Measurements from ENCODE around the gene MYCBPAP. TPM values are rescaled to one million over a fixed set of nuclear protein-coding genes. Genes with fewer than 3 reads are reported as not detected.

The MYCBPAP gene
- polyA plus RNA-seq, 2 of the 4 experiments (the other 2 are of a cell fraction): 0.93 to 2.5 TPM

DNA sequence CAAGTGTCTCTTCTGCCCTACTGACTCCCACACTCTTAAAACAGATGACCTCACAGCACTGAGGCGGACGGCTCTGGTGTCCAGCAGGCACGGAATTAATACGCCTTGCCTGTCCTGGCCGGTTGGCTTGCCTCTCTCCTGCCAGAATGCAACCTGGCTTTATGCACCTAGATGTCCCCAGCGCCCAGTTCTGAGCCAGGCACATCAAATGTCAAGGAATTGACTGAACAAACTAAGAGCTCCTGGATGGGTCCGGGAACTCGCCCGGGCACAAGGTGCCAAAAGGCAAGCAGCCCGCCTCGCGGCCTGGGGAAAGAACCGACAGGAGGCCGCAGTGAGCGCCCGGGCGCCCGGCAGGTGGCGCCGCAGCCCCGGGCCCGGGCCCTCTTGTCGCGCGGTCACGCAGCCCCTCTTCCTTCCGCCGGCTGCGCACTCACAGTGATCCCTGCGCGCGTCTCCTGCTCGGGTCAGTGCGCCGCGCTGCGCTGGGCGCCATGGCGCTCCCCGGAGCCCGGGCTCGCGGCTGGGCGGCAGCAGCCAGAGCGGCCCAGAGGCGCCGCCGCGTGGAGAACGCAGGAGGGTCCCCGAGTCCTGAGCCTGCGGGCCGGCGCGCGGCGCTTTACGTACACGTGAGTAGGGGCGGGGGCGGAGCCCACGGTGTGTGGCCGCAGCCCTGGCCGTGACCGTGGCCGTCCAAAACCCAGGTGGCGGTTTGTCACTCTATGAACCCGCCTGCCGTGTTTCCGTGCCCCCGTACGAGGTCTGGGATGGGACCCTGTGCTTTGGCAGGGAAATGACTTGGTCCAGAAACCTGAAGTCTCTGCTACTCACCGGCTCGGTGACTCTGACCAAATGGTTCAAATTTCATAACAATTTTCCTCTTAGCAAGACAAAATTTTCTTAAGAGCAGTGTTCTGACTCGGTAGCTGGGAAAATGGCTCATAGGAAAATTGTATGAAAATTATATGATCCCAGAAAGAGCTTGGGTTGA, 29.6 kb upstream of the MYCBPAP start, which contains the start of gene RSAD1:
Gene RSAD1, plus strand, starts transcription at position 470 of the 991 bp plus-strand sequence. Its CDS starts 25 bp downstream, at position 495.
- peak within 1 kb of the TSS; percentile 76 for H3K4me2 ChIP-seq
- peak; percentile 78 to 89 for ATAC-seq
- no peak for FAIRE-seq
- ChIA-PET CTCF (interaction anchor here (0.6 to 10.0 kb wide), 65 partner anchors 9 to 475 kb away, joined by 3 to 238 read pairs (median 4); partner anchors contain the start of genes CHAD, COL1A1, EPN3 and LRRC59), POLR2A (interaction anchor here (0.6 to 1.0 kb wide), 14 partner anchors 9 to 387 kb away, joined by 3 to 6 read pairs (median 4); partner anchors contain the start of genes LRRC59 and TOB1)
- H3K4me1 ChIP-seq: peaks cover 31% of the 10 kb centered on the region
- peak; percentile 85 to 96 for DNase-seq (ENCODE audit: low read depth in 1 of 2, low spot score in 1 of 2)
- peak within 1 kb of the TSS; percentile 65 for H3K4me3 ChIP-seq
- WGBS (ENCODE audit: missing lambda C conversion rate): 13% methylated on average over 20 of the region's 75 CpGs
- no peaks in the 10 kb centered on the region for H3K9me3 ChIP-seq
- H3K27ac ChIP-seq: peak within 1 kb of the TSS; percentile 79 to 91
- TF ChIP-seq CEBPB (IDR thresholded peaks at IDR 0.05) (no peak), ZFP36 (IDR thresholded peaks at IDR 0.05; ENCODE audit: borderline replicate concordance, partially characterized antibody) (no peak), EP300 (IDR thresholded peaks at IDR 0.05) (no peak), ZNF302 (CRISPR knock-in tag; IDR thresholded peaks at IDR 0.05) (no peak), HEYL (CRISPR knock-in tag; IDR thresholded peaks at IDR 0.05) (no peak), KDM1A (IDR thresholded peaks at IDR 0.05; ENCODE audit: low read depth) (no peak), POLR2A (IDR thresholded peaks at IDR 0.05; ENCODE audit: low read length) (peak; percentile 90), EHMT2 (IDR thresholded peaks at IDR 0.05; ENCODE audit: low read depth) (no peak), HOXA7 (CRISPR knock-in tag; IDR thresholded peaks at IDR 0.05) (no peak), ATOH8 (CRISPR knock-in tag; IDR thresholded peaks at IDR 0.05; ENCODE audit: low read depth) (peak; percentile 62; the same call in 1 of the 2 replicates), MAZ (IDR thresholded peaks at IDR 0.05; ENCODE audit: borderline replicate concordance, low read depth, low read length) (no peak), HDAC2 (IDR thresholded peaks at IDR 0.05) (no peak), EHF (CRISPR knock-in tag; IDR thresholded peaks at IDR 0.05) (no peak), KDM5A (IDR thresholded peaks at IDR 0.05) (no peak), RFX5 (IDR thresholded peaks at IDR 0.05) (peak; percentile 20; the same call in 1 of the 2 replicates), RNF2 (IDR thresholded peaks at IDR 0.05; ENCODE audit: borderline replicate concordance, low read depth) (no peak), HOXB5 (CRISPR knock-in tag; IDR thresholded peaks at IDR 0.05) (no peak), JUN (IDR thresholded peaks at IDR 0.05) (peak; percentile 76 to 95; a peak in 4 of 5 replicates), ZC3H11A (IDR thresholded peaks at IDR 0.05) (no peak), USF2 (IDR thresholded peaks at IDR 0.05) (peak; percentile 8; the same call in 1 of the 2 replicates), FOSL2 (IDR thresholded peaks at IDR 0.05) (no peak), FOSL2 (CRISPR knock-in tag; IDR thresholded peaks at IDR 0.05) (peak; percentile 23), NR3C1 (IDR thresholded peaks at IDR 0.05) (no peak), CHD4 (IDR thresholded peaks at IDR 0.05; ENCODE audit: borderline replicate concordance) (no peak), MYC (IDR thresholded peaks at IDR 0.05; ENCODE audit: borderline replicate concordance, low read length) (peak; percentile 87; the same call in 1 of the 2 replicates), PHF8 (IDR thresholded peaks at IDR 0.05; ENCODE audit: borderline replicate concordance, low read depth) (peak; percentile 97), GATA3 (IDR thresholded peaks at IDR 0.05; ENCODE audit: borderline replicate concordance) (peak; percentile 58; the same call in 1 of the 2 replicates), TP53 (CRISPR knock-in tag; IDR thresholded peaks at IDR 0.05) (no peak; the same call in 1 of the 2 replicates), SREBF2 (IDR thresholded peaks at IDR 0.05) (no peak), SMC3 (IDR thresholded peaks at IDR 0.05) (peak; percentile 81), HES2 (IDR thresholded peaks at IDR 0.05) (no peak), HMGXB4 (CRISPR knock-in tag; IDR thresholded peaks at IDR 0.05; ENCODE audit: borderline replicate concordance) (peak; percentile 98), ESRRA (IDR thresholded peaks at IDR 0.05; ENCODE audit: borderline replicate concordance, low read length) (no peak), CBX2 (IDR thresholded peaks at IDR 0.05; ENCODE audit: borderline replicate concordance, low read depth) (no peak), RCOR1 (IDR thresholded peaks at IDR 0.05; ENCODE audit: low read depth, low read length) (no peak), FOXS1 (CRISPR knock-in tag; IDR thresholded peaks at IDR 0.05) (no peak)
- TF ChIP-seq, protein P1, sequence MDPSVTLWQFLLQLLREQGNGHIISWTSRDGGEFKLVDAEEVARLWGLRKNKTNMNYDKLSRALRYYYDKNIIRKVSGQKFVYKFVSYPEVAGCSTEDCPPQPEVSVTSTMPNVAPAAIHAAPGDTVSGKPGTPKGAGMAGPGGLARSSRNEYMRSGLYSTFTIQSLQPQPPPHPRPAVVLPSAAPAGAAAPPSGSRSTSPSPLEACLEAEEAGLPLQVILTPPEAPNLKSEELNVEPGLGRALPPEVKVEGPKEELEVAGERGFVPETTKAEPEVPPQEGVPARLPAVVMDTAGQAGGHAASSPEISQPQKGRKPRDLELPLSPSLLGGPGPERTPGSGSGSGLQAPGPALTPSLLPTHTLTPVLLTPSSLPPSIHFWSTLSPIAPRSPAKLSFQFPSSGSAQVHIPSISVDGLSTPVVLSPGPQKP (IDR thresholded peaks at IDR 0.05; ENCODE audit: low read depth, low read length): no peak

Measured in A549 (cell line).